HG02623 (cell line): ENCODE measurements around the gene LDHD.

Experiments
- ATAC-seq: cut with Tn5 transposase; IDR thresholded peaks from one replicate; pipeline ENCODE4 v1.9.1; 2021; ENCODE audit warnings: moderate library complexity; ENCODE audit not compliant: unreplicated experiment

The LDHD gene

DNA sequence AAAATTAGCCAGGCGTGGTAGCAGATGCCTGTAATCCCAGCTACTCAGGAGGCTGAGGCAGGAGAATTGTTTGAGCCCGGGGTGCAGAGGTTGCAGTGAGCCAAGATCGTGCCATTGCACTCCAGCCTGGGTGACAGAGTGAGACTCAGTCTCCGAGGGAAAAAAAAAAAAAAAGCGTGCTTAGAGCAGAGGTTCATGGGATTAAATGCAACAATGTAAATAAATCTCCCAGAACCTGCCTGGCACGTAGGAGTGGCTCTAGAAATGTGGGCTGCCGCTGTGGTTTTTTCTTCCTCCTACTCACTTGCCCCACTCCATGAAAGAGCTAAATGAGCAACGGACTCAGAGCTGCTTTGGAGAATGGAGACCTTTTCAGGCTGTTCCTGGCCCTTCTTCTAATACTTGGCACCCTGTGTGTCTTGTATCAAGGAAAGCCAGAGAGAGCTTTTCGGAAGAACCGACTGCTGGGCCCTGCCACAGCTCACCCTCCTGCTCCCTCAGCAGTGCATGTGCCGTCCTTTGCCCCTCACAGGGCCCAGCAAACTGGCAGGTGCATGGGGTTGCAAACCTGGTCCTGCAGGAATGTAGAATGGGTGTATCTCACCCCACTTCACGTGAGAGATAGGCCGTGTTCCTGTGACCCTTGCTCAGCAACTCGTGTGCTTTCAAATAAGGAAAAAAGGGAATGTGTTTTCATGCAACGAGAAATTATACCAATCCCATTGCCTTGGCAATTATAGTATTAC, 52.0 kb downstream of the LDHD start:
- no peak for ATAC-seq

DNA sequence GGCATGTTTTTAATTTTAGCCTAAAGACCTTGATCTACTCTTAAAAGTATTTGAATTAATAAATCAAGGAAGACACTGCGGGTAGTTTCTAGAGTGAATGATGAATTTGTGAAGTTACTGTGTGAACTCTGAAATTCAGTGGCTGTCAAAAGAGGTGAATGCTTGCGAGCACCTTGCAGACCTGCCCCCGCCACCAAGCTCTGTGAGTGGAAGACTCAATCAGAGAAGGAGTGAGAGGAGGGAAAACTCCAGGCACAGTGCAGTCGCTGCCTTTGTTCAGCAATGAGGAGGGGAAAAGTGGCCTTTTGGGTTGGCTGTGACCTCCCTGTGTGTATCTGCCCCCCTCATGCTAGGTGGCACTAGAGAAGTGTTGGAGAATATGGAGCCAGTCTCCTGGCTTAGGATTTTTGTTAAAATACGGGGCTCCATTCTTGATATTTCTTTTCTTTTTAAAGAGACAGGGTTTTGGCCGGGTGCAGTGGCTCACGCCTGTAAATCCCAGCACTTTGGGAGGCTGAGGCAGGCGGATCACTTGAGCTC, 53.0 kb downstream of the LDHD start:
- ATAC-seq: no peak

GRCh38 chr16:75062976-75063346, 53.6 kb downstream of the LDHD start:
- ATAC-seq: no peak

DNA sequence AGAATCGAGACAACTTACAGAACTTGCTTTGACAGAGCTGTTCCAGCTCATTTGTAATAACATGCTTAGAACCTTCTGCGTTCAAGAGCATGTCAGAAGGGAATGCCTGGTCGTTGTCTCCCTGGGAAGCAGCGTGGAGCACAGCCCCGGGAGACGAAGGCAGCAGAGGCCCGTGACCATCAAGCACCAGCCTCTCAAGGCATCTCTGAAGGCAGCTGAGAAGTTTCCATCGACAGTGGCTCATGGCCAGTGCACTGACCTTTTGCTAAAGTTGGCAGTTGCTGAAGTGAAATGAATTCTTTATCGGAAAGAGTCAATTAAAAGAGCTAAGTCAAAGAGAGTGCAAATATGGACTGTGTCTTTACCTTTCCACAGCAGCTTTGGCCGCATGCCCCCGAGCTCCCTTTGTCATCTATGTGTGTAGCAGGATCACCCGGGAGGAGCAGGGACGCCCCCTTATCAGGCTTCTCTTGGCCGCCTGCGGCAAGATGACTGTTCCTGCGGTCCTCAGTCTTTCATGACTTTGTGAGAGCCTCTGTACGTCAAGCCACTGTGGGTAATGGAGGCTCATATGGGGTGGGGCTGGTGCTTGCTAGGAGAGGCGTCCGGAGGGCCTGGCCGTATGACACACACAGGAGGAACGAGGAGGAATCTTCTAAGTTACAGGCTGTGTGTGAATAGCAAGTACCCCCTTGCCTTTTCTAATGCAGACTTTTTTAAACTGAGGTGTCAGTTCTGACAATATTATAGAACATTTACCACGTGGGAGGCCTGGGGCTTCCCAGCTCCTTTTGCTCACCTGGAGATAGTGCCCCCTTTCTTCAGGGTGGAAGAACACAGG, 54.2 kb downstream of the LDHD start:
- no peak for ATAC-seq
